ENCODE measurements around the gene AKAIN1. TPM values are rescaled to one million over a fixed set of nuclear protein-coding genes. Genes with fewer than 3 reads are reported as not detected.

AKAIN1 gene
- total RNA-seq, 3 donors from 2014 or later = not detected

- no peak for DNase-seq
Measured at GRCh38 chr18:5196253-5197031, 615 bp downstream of the AKAIN1 start.

DNA sequence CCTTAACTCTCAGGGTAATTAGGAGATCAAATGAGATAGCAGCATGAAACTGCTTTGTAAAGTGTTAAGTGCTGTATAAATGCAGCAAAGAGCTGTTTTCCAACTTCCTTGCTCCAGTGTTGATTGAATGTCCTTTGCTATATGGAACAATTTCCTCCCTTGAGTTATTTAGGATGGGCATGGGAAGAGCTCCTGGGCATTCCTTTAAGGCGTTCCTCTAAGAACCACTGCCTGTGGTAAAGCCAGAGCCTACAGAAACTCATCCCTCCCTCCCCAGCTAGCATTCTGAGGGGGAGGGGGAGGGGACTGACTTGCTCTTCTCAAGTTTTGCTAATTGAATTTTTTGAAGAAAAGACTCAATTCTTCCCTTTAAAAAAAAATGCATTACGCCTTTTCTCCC, 1.4 kb downstream of the AKAIN1 start:
- no peaks in the 10 kb centered on the region for H3K4me1 ChIP-seq (ENCODE audit: low read depth)
- no peak overlapping the region for H3K4me3 ChIP-seq
- TF ChIP-seq CTCF (IDR thresholded peaks at IDR 0.05) = no peak
- ATAC-seq (no peak), DNase-seq (no peak)
- intact Hi-C loops (cut with DNase I, micrococcal nuclease) = no loop called here
- H3K36me3 ChIP-seq (ENCODE audit: low read depth) = no peaks in the 10 kb centered on the region
- no peaks in the 10 kb centered on the region for H3K9me3 ChIP-seq

More at GRCh38 chr18:5196253-5197031, 615 bp downstream of the AKAIN1 start:
- Histone ChIP-seq H3K4me1 (ENCODE audit: low read depth) (no peaks in the 10 kb centered on the region), H3K36me3 (ENCODE audit: low read depth) (no peaks in the 10 kb centered on the region), H3K4me3 (no peak overlapping the region), H3K9me3 (no peaks in the 10 kb centered on the region)
- ATAC-seq = no peak
- TF ChIP-seq CTCF (IDR thresholded peaks at IDR 0.05) = no peak
- intact Hi-C loops (cut with DNase I, micrococcal nuclease) = no loop called here

DNA sequence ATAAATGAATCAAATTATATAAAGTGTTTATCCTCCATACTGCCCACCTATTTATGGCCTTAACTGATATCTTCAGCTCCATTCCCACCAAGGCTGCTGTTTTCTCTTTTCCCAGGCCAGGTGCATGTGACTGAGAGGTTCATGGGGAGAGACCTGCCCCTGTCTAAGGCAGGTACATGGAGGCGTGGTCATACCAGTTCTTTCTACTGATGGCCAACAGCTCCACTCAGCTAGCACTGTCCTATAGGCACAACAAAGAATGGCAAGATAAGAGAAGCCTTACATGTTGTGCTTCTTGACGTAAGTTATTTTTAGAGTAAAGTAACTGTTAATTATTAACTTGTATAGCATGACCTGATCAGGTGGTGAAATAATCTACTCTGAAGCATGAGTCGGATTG, 16.8 kb downstream of the AKAIN1 start:
- TF ChIP-seq CTCF (IDR thresholded peaks at IDR 0.05) = no peak
- Histone ChIP-seq H3K4me3 (no peak overlapping the region), H3K4me1 (ENCODE audit: low read depth) (no peaks in the 10 kb centered on the region), H3K36me3 (ENCODE audit: low read depth) (no peaks in the 10 kb centered on the region), H3K9me3 (no peaks in the 10 kb centered on the region)
- intact Hi-C loops (cut with DNase I, micrococcal nuclease) = no loop called here
- DNase-seq (no peak), ATAC-seq (peak; percentile 69)

- TF ChIP-seq CTCF (IDR thresholded peaks at IDR 0.05) = no peak
- no peaks in the 10 kb centered on the region for H3K4me1 ChIP-seq (ENCODE audit: low read depth)
- ATAC-seq (no peak), DNase-seq (no peak)
- no peaks in the 10 kb centered on the region for H3K36me3 ChIP-seq (ENCODE audit: low read depth)
- intact Hi-C loops (cut with DNase I, micrococcal nuclease) = no loop called here
- H3K4me3 ChIP-seq = no peak overlapping the region
- no peaks in the 10 kb centered on the region for H3K9me3 ChIP-seq
Measured at GRCh38 chr18:5178519-5178918, 18.5 kb downstream of the AKAIN1 start.

GRCh38 chr18:5175378-5175777, 21.7 kb downstream of the AKAIN1 start:
- no peaks in the 10 kb centered on the region for H3K4me1 ChIP-seq (ENCODE audit: low read depth)
- ATAC-seq (no peak), DNase-seq (no peak)
- intact Hi-C loops (cut with DNase I, micrococcal nuclease) = no loop called here
- no peaks in the 10 kb centered on the region for H3K9me3 ChIP-seq
- no peak for TF ChIP-seq CTCF (IDR thresholded peaks at IDR 0.05)
- H3K4me3 ChIP-seq = no peak overlapping the region
- H3K36me3 ChIP-seq (ENCODE audit: low read depth) = no peaks in the 10 kb centered on the region
